ENCODE measurements around the gene RAB11FIP5. TPM values are rescaled to one million over a fixed set of nuclear protein-coding genes. Genes with fewer than 3 reads are reported as not detected.

Gene RAB11FIP5
- total and polyA plus RNA-seq, 9 of the 15 experiments (the other 6 are each of a cell fraction or from before 2014, with no cell fraction given): 1.7 to 14.4 (median 6.4) TPM

DNA sequence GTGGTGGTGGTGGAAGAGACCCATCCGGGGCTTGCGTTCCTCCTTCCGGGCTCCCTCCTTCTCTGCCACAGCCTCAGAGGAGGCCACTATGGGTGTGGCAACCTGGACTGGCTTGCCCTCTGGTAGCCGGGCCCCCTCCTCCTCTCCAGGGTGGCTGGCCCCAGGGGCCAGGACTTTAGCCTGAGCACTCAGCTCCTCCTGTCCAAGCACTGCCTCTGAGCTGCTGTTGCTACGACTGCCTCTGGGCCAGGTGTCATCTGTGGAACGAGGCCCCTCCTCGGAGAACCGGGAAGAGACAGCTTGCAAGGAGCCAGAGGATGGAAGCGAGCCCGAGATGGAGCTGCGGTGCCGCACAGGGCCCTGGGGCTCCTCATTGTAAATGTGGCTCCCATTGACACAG lies 24.5 kb downstream of the RAB11FIP5 start:
- Histone ChIP-seq H3K27ac (ENCODE audit: extremely low read depth, low read depth, low read length) (no peak overlapping the region), H3K9ac (ENCODE audit: insufficient read depth in 1 of 2, low read depth in 2 of 2, low read length in 2 of 2) (no peak overlapping the region), H3K4me2 (ENCODE audit: insufficient read depth, low read length) (no peak overlapping the region), H3K9me3 (replicated peaks; ENCODE audit: control insufficient read depth, insufficient read depth, low read depth, low read length) (no peaks in the 10 kb centered on the region), H3K4me1 (replicated peaks in 1 of 2; ENCODE audit: control insufficient read depth in 2 of 2, insufficient read depth in 2 of 2, low read length in 2 of 2) (peaks cover 0 to 4% of the 10 kb centered on the region in 2 experiments; a peak in 3 of 5 replicates), H3K9me1 (ENCODE audit: control insufficient read depth, insufficient read depth, low read length) (no peaks in the 10 kb centered on the region), H3K4me3 (no peak overlapping the region), H3K79me2 (ENCODE audit: control insufficient read depth, insufficient read depth, low read length) (no peaks in the 10 kb centered on the region), H3K36me3 (ENCODE audit: control insufficient read depth, insufficient read depth, low read length) (peaks cover 6% of the 10 kb centered on the region; the same call in 1 of the 3 replicates), H4K20me1 (replicated peaks; ENCODE audit: control insufficient read depth, insufficient read depth, low read length) (peaks cover 44% of the 10 kb centered on the region; the same call in 1 of the 2 replicates), H3K27me3 (ENCODE audit: control insufficient read depth in 2 of 2, insufficient read depth in 2 of 2, low read length in 2 of 2) (no peaks in the 10 kb centered on the region), H2AFZ (ENCODE audit: low read depth, low read length) (no peak overlapping the region)
- intact Hi-C loops (cut with micrococcal nuclease): loop anchor here (5.0 kb wide), 2 partner anchors 89 to 174 kb away; no protein-coding TSS in a partner anchor
- CTCF ChIA-PET (ENCODE audit: low intra/inter-chr PET ratio): no interaction called here
- 58% methylated on average over 11 of the region's 12 CpGs for WGBS (ENCODE audit: insufficient coverage, low coverage, missing lambda C conversion rate)
- in situ Hi-C loops (cut with MboI): no loop called here
- POLR2A ChIA-PET: interaction anchor here (0.5 to 1.0 kb wide), 3 partner anchors 17 to 147 kb away, joined by 3 to 4 read pairs (median 3); no protein-coding TSS in a partner anchor
- no peak for FAIRE-seq
- ATAC-seq: no peak
- no TSS peak for BruUV-seq (replicated peaks)
- DNase-seq (ENCODE audit: extremely low read depth in 1 of 4, low spot score in 3 of 4): no peak
- TF ChIP-seq NONO (IDR thresholded peaks at IDR 0.05; ENCODE audit: low read depth in 2 of 2, low read length in 1 of 2): no peak
- TF ChIP-seq POLR2AphosphoS2 (IDR thresholded peaks at IDR 0.05; ENCODE audit: low read length): no peak
- no peak for TF ChIP-seq PHTF2 (CRISPR knock-in tag; IDR thresholded peaks at IDR 0.05)
- TF ChIP-seq HNRNPUL1 (IDR thresholded peaks at IDR 0.05; ENCODE audit: low read length): no peak
- TF ChIP-seq KLF10 (CRISPR knock-in tag; IDR thresholded peaks at IDR 0.05): no peak
- TF ChIP-seq, protein P1, sequence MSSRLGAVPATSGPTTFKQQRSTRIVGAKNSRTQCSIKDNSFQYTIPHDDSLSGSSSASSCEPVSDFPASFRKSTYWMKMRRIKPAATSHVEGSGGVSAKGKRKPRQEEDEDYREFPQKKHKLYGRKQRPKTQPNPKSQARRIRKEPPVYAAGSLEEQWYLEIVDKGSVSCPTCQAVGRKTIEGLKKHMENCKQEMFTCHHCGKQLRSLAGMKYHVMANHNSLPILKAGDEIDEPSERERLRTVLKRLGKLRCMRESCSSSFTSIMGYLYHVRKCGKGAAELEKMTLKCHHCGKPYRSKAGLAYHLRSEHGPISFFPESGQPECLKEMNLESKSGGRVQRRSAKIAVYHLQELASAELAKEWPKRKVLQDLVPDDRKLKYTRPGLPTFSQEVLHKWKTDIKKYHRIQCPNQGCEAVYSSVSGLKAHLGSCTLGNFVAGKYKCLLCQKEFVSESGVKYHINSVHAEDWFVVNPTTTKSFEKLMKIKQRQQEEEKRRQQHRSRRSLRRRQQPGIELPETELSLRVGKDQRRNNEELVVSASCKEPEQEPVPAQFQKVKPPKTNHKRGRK (tag; IDR thresholded peaks at IDR 0.05): no peak
- TF ChIP-seq, protein P2, sequence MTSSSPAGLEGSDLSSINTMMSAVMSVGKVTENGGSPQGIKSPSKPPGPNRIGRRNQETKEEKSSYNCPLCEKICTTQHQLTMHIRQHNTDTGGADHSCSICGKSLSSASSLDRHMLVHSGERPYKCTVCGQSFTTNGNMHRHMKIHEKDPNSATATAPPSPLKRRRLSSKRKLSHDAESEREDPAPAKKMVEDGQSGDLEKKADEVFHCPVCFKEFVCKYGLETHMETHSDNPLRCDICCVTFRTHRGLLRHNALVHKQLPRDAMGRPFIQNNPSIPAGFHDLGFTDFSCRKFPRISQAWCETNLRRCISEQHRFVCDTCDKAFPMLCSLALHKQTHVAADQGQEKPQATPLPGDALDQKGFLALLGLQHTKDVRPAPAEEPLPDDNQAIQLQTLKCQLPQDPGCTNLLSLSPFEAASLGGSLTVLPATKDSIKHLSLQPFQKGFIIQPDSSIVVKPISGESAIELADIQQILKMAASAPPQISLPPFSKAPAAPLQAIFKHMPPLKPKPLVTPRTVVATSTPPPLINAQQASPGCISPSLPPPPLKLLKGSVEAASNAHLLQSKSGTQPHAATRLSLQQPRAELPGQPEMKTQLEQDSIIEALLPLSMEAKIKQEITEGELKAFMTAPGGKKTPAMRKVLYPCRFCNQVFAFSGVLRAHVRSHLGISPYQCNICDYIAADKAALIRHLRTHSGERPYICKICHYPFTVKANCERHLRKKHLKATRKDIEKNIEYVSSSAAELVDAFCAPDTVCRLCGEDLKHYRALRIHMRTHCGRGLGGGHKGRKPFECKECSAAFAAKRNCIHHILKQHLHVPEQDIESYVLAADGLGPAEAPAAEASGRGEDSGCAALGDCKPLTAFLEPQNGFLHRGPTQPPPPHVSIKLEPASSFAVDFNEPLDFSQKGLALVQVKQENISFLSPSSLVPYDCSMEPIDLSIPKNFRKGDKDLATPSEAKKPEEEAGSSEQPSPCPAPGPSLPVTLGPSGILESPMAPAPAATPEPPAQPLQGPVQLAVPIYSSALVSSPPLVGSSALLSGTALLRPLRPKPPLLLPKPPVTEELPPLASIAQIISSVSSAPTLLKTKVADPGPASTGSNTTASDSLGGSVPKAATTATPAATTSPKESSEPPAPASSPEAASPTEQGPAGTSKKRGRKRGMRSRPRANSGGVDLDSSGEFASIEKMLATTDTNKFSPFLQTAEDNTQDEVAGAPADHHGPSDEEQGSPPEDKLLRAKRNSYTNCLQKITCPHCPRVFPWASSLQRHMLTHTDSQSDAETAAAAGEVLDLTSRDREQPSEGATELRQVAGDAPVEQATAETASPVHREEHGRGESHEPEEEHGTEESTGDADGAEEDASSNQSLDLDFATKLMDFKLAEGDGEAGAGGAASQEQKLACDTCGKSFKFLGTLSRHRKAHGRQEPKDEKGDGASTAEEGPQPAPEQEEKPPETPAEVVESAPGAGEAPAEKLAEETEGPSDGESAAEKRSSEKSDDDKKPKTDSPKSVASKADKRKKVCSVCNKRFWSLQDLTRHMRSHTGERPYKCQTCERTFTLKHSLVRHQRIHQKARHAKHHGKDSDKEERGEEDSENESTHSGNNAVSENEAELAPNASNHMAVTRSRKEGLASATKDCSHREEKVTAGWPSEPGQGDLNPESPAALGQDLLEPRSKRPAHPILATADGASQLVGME (CRISPR knock-in tag; IDR thresholded peaks at IDR 0.05): no peak
- TF ChIP-seq CHCHD3 (CRISPR knock-in tag; IDR thresholded peaks at IDR 0.05): no peak
- TF ChIP-seq, protein P3, sequence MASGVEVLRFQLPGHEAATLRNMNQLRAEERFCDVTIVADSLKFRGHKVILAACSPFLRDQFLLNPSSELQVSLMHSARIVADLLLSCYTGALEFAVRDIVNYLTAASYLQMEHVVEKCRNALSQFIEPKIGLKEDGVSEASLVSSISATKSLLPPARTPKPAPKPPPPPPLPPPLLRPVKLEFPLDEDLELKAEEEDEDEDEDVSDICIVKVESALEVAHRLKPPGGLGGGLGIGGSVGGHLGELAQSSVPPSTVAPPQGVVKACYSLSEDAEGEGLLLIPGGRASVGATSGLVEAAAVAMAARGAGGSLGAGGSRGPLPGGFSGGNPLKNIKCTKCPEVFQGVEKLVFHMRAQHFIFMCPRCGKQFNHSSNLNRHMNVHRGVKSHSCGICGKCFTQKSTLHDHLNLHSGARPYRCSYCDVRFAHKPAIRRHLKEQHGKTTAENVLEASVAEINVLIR (CRISPR knock-in tag; IDR thresholded peaks at IDR 0.05): no peak
- TF ChIP-seq RFX7 (CRISPR knock-in tag; IDR thresholded peaks at IDR 0.05): no peak
- TF ChIP-seq, protein P4, sequence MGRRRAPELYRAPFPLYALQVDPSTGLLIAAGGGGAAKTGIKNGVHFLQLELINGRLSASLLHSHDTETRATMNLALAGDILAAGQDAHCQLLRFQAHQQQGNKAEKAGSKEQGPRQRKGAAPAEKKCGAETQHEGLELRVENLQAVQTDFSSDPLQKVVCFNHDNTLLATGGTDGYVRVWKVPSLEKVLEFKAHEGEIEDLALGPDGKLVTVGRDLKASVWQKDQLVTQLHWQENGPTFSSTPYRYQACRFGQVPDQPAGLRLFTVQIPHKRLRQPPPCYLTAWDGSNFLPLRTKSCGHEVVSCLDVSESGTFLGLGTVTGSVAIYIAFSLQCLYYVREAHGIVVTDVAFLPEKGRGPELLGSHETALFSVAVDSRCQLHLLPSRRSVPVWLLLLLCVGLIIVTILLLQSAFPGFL (CRISPR knock-in tag; IDR thresholded peaks at IDR 0.05): no peak
- no peak for TF ChIP-seq E2F3 (CRISPR knock-in tag; IDR thresholded peaks at IDR 0.05)
- TF ChIP-seq ZNF75A (CRISPR knock-in tag; IDR thresholded peaks at IDR 0.05): no peak
- no peak for TF ChIP-seq TCF7L2 (IDR thresholded peaks at IDR 0.05; ENCODE audit: low read depth, low read length)
